Epithelial cell of esophagus (primary cell): ENCODE data around the gene F2R.
"Not testable (repeated sequence)": the region's sequence is repeated elsewhere in the genome, so short reads cannot be mapped to it uniquely, and the experiment has no call there.

ENCODE experiments used
- DNase-seq: peaks from one replicate; pipeline ENCODE4 v3.0.0; 2010; ENCODE audit warnings: low read depth
- H3K4me3 ChIP-seq: 2 replicates; pipeline ENCODE4 v1.5.1; 2011; ENCODE audit warnings: mild to moderate bottlenecking, low read length, control low read depth
- TF ChIP-seq, protein P1 (sequence below): IDR thresholded peaks from 2 replicates; pipeline ENCODE4 v1.5.1; 2011; ENCODE audit warnings: low read depth, mild to moderate bottlenecking, low read length, control low read depth, inconsistent platforms; ENCODE audit not compliant: insufficient read depth; ENCODE audit errors: missing control alignments

F2R gene

DNA sequence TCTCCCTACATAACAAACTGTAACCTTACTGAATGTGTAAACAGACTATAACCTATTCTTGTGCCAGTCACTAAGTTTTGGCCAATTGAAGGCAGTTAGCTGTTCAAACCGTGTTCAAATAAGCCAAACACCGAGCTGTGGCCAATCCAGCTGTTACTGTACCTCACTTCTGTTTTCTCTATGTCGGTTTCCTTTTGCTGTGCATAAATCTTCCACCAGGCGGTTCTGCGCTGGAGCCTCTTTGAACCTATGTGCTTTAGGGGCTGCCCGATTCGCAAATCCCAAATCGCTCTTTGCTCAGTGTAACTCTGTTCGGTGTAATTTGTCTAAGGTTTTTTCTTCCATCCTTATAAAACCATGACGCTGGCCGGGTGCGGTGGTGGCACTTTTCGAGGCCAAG, 31.8 kb downstream of the F2R start:
- H3K4me3 ChIP-seq = no peak overlapping the region
- TF ChIP-seq, protein P1, sequence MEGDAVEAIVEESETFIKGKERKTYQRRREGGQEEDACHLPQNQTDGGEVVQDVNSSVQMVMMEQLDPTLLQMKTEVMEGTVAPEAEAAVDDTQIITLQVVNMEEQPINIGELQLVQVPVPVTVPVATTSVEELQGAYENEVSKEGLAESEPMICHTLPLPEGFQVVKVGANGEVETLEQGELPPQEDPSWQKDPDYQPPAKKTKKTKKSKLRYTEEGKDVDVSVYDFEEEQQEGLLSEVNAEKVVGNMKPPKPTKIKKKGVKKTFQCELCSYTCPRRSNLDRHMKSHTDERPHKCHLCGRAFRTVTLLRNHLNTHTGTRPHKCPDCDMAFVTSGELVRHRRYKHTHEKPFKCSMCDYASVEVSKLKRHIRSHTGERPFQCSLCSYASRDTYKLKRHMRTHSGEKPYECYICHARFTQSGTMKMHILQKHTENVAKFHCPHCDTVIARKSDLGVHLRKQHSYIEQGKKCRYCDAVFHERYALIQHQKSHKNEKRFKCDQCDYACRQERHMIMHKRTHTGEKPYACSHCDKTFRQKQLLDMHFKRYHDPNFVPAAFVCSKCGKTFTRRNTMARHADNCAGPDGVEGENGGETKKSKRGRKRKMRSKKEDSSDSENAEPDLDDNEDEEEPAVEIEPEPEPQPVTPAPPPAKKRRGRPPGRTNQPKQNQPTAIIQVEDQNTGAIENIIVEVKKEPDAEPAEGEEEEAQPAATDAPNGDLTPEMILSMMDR = no peak
- DNase-seq = no peak

DNA sequence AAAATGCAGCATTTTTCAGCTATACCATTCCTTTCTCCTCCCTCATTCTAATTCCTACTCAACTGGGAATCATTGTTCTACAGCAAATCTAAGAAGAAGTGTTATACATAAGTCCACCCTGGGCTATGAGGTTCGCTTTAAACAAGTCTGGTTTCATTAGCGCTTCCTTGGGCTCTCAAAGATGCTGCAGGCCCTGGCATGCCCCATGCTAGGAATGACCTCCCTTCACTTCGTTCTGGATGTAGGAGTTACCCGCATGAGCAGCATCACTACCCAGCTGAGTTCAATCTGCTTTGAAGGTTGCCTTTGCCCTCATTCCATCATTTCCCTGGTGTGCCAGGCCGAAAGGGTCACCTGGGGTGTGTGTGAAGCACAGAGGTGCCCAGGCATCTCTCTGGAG, 35.4 kb downstream of the F2R start:
- H3K4me3 ChIP-seq = no peak overlapping the region
- DNase-seq = peak; percentile 65
- TF ChIP-seq, protein P1 = no peak

DNA sequence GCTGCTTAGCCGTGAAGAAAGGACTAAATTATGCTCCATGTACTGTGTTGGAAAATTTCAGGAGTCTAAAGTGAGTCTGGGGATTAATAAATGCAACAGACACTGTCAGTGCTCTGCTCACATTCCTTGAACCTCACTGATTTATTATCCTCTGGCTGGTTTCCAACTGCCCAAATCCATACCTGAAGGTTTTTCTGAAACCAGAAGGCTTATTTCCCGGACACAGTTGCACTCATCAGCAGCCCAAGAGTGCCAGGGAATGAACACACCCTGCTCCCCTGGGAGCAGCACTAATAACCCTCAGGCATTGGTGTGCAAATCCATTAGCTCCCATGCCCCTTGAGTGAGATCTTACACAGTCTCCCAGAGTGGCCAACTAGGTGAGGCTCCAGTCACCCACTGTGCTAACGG, 38.7 kb downstream of the F2R start:
- peak; percentile 8 for DNase-seq
- H3K4me3 ChIP-seq = no peak overlapping the region
- TF ChIP-seq, protein P1 = no peak

DNA sequence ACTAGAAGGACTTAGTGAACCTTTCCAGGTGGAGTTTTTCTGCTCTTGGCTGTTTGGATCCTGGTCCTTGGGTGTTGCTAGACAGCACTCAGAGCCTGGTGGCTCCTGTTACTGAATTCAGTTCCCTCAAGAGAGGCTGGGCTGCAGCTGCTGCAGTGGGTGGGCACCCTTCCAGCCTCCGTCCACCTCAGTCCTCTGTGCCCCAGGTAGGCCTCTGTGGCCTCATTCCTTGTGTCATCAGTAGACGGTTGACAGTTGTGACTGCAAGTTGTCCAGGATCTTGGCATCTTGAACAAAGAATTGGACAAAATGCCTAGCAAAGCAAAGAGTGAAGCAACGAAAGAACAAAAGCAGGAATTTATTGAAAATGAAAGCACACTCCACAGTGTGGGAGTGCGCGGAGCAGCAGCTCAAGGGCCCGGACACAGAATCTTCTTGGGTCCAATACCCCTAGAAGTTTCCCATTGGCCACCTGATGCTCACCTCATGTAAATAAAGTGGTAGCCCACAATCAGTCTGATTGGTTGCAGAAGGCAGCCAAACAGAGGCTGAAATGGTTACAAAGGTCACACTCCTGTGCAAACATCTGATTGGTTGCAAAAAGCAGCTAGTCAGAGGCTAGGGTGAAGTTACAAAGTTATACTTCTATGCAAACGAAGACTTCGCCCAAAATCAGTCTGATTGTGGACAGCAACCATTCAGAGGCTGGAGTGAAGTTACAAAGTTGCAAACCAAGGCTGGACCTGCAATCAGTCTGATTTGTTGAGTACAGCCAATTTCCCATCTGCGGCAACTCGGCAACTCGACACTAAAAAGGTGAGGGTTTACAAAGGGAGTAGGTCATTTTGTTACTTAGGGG, 40.1 kb downstream of the F2R start:
- TF ChIP-seq, protein P1 = no peak
- H3K4me3 ChIP-seq = no peak overlapping the region
- DNase-seq = no peak

DNA sequence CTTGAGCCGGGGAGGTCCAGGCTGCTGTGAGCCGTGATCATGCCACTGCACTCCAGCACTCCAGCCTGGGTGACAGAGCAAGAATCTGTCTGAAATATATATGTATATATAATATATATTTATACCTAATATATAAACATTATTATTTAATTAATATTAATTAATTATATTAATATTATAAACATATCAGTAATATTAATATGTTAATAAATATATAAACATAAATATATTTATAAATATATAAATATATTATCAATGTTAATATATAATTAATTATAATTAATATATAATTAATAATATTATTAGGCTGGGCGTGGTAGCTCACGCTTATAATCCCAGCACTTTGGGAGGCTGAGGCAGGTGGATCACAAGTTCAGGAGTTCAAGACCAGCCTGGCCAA, 41.1 kb downstream of the F2R start:
- no peak for DNase-seq
- H3K4me3 ChIP-seq = no peak overlapping the region
- TF ChIP-seq, protein P1 = no peak

DNA sequence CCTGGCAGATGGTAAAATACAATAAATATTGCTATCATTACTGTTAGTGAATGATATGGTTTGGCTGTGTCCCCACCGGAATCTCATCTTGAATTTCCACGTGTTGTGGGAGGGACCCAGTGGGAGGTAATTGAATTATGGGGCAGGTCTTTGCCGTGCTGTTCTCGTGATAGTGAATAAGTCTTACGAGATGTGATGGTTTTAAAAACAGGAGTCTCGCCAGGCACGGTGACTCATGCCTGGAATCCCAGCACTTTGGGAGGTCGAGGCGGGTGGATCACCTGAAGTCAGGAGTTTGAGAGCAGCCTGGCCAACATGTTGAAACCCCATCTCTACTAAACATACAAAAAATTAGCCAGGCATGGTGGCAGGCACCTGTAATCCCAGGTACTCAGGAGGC, 45.2 kb downstream of the F2R start:
- peak; percentile 29 for DNase-seq

DNA sequence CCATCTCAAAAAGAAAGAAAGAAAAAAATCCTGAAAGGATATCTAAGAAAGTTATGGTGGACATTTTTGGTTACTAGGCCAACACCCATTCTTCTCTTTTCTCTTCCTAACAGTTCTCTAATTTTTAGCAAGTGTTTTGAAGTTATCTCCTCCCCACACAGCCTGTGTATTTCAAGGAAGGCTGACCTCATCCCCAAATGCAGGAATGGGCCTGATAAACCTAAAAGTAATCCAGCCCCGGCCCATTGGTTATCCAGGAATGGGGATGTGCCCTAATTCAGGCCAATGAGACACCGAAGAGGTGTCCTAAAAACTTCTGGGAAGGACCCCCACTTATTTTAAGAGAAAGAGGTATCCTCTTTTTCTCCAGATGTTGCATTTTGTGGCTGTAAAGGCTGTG, 46.6 kb downstream of the F2R start:
- DNase-seq = no peak
- TF ChIP-seq, protein P1 = no peak

More for the DNA sequence above, 45.2 kb downstream of the F2R start:
- not testable (repeated sequence) for H3K4me3 ChIP-seq

More for the DNA sequence above, 46.6 kb downstream of the F2R start:
- H3K4me3 ChIP-seq = no peak overlapping the region
